ENCODE data around the gene EMCN. TPM values are rescaled to one million over a fixed set of nuclear protein-coding genes. Genes with fewer than 3 reads are reported as not detected.

Gene EMCN
- total and polyA plus RNA-seq, 2 of the 8 experiments (the other 6 are each of a cell fraction or from before 2014, with no cell fraction given) = not detected

- Histone ChIP-seq H3K27ac (ENCODE audit: low read depth, low read length) (no peak overlapping the region), H2BK5ac (ENCODE audit: low read depth, low read length) (no peak overlapping the region), H2BK15ac (ENCODE audit: low read length) (no peak overlapping the region), H3K23me2 (ENCODE audit: low read depth, low read length) (no peaks in the 10 kb centered on the region), H2BK12ac (ENCODE audit: low read depth, low read length) (no peak overlapping the region), H3K9me3 (ENCODE audit: insufficient read depth in 2 of 2, low read depth in 1 of 2, low read length in 1 of 2) (0 out of 4 replicates have a peak, but pooled peaks cover 0 to 3% of the 10 kb centered on the region in 2 experiments), H3K79me2 (ENCODE audit: control insufficient read depth in 1 of 2, insufficient read depth in 2 of 2, low read length in 2 of 2) (no peaks in the 10 kb centered on the region), H3K4me1 (replicated peaks in 1 of 4; ENCODE audit: control insufficient read depth in 3 of 4, insufficient read depth in 4 of 4, low read length in 3 of 4) (no peaks in the 10 kb centered on the region), H3K9ac (replicated peaks in 1 of 4; ENCODE audit: extremely low read depth in 1 of 4, low read depth in 3 of 4, low read length in 3 of 4) (no peak overlapping the region), H3K4me2 (ENCODE audit: insufficient read depth in 1 of 2, low read depth in 2 of 2, low read length in 2 of 2) (no peak overlapping the region), H2BK20ac (ENCODE audit: low read length) (no peak overlapping the region), H4K20me1 (replicated peaks in 1 of 2; ENCODE audit: control insufficient read depth in 1 of 2, insufficient read depth in 2 of 2, low read length in 2 of 2) (no peaks in the 10 kb centered on the region), H4K5ac (ENCODE audit: insufficient read length, low read depth, low read length) (no peak overlapping the region), H3K56ac (replicated peaks; ENCODE audit: insufficient read length, low read depth, low read length) (no peak overlapping the region), H3K36me3 (ENCODE audit: control insufficient read depth in 2 of 4, insufficient read depth in 4 of 4, low read length in 3 of 4) (no peaks in the 10 kb centered on the region), H3K23ac (ENCODE audit: insufficient read length) (no peak overlapping the region), H3K4me3 (ENCODE audit: extremely low read depth in 1 of 4, insufficient read depth in 2 of 4, low read depth in 3 of 4, low read length in 4 of 4) (no peak overlapping the region), H3K18ac (ENCODE audit: extremely low read depth, low read length) (no peak overlapping the region), H3K27me3 (replicated peaks in 1 of 4; ENCODE audit: control insufficient read depth in 3 of 4, extremely low read depth in 1 of 4, insufficient read depth in 3 of 4, low read length in 3 of 4) (peaks cover 0 to 1% (median 0%) of the 10 kb centered on the region in 4 experiments; a peak in 1 of 7 replicates), H2BK120ac (replicated peaks; ENCODE audit: low read depth, low read length) (no peak overlapping the region), H3K79me1 (ENCODE audit: low read depth, low read length) (no peaks in the 10 kb centered on the region), H2AFZ (ENCODE audit: low read length) (no peak overlapping the region), H3K4ac (replicated peaks; ENCODE audit: insufficient read length, low read depth, low read length) (no peak overlapping the region), H3K14ac (ENCODE audit: insufficient read length) (no peak overlapping the region), H4K91ac (replicated peaks; ENCODE audit: insufficient read length, low read length) (no peak overlapping the region), H2AK5ac (ENCODE audit: low read depth, low read length) (no peak overlapping the region), H4K8ac (ENCODE audit: extremely low read depth, insufficient read depth, low read length) (no peak overlapping the region)
- TF ChIP-seq RXRA (IDR thresholded peaks at IDR 0.05; ENCODE audit: insufficient read depth, low read depth, low read length) = no peak
- TF ChIP-seq NRF1 (IDR thresholded peaks at IDR 0.05; ENCODE audit: low read depth, low read length) = no peak
- no peak for TF ChIP-seq SP2 (IDR thresholded peaks at IDR 0.05; ENCODE audit: low read length)
- no peak for TF ChIP-seq JUND (IDR thresholded peaks at IDR 0.05; ENCODE audit: low read length)
- WGBS, 2 experiments (ENCODE audit: extremely low coverage in 1 of 2, insufficient coverage in 1 of 2, insufficient read length in 1 of 2, insufficient replicate concordance in 2 of 2, low coverage in 1 of 2, low lambda C conversion rate in 2 of 2, missing lambda C conversion rate in 1 of 2) = 90% methylated on average over 3 of the region's 3 CpGs; no CpG with 5 or more reads in 1 of the 2 experiments
- DNase-seq (ENCODE audit: low read depth in 1 of 2, low spot score in 2 of 2) = no peak
- ChIA-PET POLR2A (ENCODE audit: partially characterized antibody) (no interaction called here), CTCF (ENCODE audit: partially characterized antibody) (no interaction called here)
- FAIRE-seq = no peak
These were observed 9.1 kb downstream of the EMCN start for GRCh38 chr4:100508691-100509090.
